Astrocyte (in vitro differentiated cells and primary cell): ENCODE results near the gene SGCD. TPM values are rescaled to one million over a fixed set of nuclear protein-coding genes. Genes with fewer than 3 reads are reported as not detected.

ENCODE experiments used
- DNase-seq: peaks from one replicate; pipeline ENCODE4 v3.0.0-alpha.2; 2010; ENCODE audit warnings: low read depth
- FAIRE-seq: peaks from 2 replicates; lab custom pipeline; 2011; peaks lifted over from hg19 to GRCh38; lab: Jason Lieb, UNC
- H2AFZ ChIP-seq: 2 replicates; pipeline ENCODE4 v1.6.0; 2012; ENCODE audit warnings: low read depth, low read length, inconsistent platforms
- H3K27ac ChIP-seq: 2 replicates; pipeline ENCODE4 v1.5.1; 2011; ENCODE audit warnings: low read depth, low read length, inconsistent platforms
- H3K27me3 ChIP-seq: 2 replicates; pipeline ENCODE4 v1.6.0; 2011; ENCODE audit warnings: low read length, inconsistent platforms; ENCODE audit not compliant: insufficient read depth
- H3K36me3 ChIP-seq: 2 replicates; pipeline ENCODE4 v1.5.1; 2011; ENCODE audit warnings: low read length, inconsistent platforms; ENCODE audit not compliant: insufficient read depth
- H3K4me1 ChIP-seq: 2 replicates; pipeline ENCODE4 v1.5.1; 2011; ENCODE audit warnings: low read length, inconsistent platforms; ENCODE audit not compliant: insufficient read depth
- H3K4me2 ChIP-seq: 2 replicates; pipeline ENCODE4 v1.6.0; 2012; ENCODE audit warnings: low read length, inconsistent platforms
- H3K4me3 ChIP-seq: 2 replicates; pipeline ENCODE4 v1.5.1; 2011; ENCODE audit warnings: low read depth, mild to moderate bottlenecking, low read length, inconsistent platforms; ENCODE audit not compliant: insufficient read depth
- H3K79me2 ChIP-seq: 2 replicates; pipeline ENCODE4 v1.6.0; 2012; ENCODE audit warnings: mild to moderate bottlenecking, low read length, inconsistent platforms; ENCODE audit not compliant: insufficient read depth
- H3K9ac ChIP-seq: 2 replicates; pipeline ENCODE4 v1.6.0; 2012; ENCODE audit warnings: mild to moderate bottlenecking, low read length, inconsistent platforms
- H3K9me3 ChIP-seq: 2 replicates; pipeline ENCODE4 v1.5.1; 2012; ENCODE audit warnings: low read depth, mild to moderate bottlenecking, low read length, inconsistent platforms; ENCODE audit not compliant: insufficient read depth
- H4K20me1 ChIP-seq: 2 replicates; pipeline ENCODE4 v1.6.0; 2012; ENCODE audit warnings: low read length, inconsistent platforms; ENCODE audit not compliant: insufficient read depth
- H3K27ac Mint-ChIP-seq: one replicate; pipeline ENCODE4 v1.8.0; 2021; ENCODE audit warnings: mild to moderate bottlenecking, mixed read lengths; ENCODE audit not compliant: unreplicated experiment
- H3K27me3 Mint-ChIP-seq: one replicate; pipeline ENCODE4 v1.8.0; 2021; ENCODE audit warnings: low read depth, mixed read lengths; ENCODE audit not compliant: unreplicated experiment
- H3K36me3 Mint-ChIP-seq: one replicate; pipeline ENCODE4 v1.8.0; 2021; ENCODE audit warnings: low read depth, mixed read lengths; ENCODE audit not compliant: unreplicated experiment
- H3K4me1 Mint-ChIP-seq: one replicate; pipeline ENCODE4 v1.8.0; 2021; ENCODE audit warnings: low read depth, mixed read lengths; ENCODE audit not compliant: unreplicated experiment
- H3K4me3 Mint-ChIP-seq: one replicate; pipeline ENCODE4 v1.8.0; 2021; ENCODE audit warnings: mild to moderate bottlenecking, moderate library complexity, mixed read lengths; ENCODE audit not compliant: unreplicated experiment
- H3K9me3 Mint-ChIP-seq: one replicate; pipeline ENCODE4 v1.8.0; 2021; ENCODE audit warnings: mild to moderate bottlenecking, mixed read lengths; ENCODE audit not compliant: unreplicated experiment
- EZH2 ChIP-seq: IDR thresholded peaks from 2 replicates; pipeline ENCODE4 v1.6.1; 2012; ENCODE audit warnings: mild to moderate bottlenecking, low read length, inconsistent platforms; ENCODE audit not compliant: insufficient read depth
- total RNA-seq: library from RNA; stranded (reverse); gene quantifications from 2 replicates; pipeline ENCODE4 v1.2.1, GENCODE V29; 2021
- TF ChIP-seq, protein P1 (sequence below): IDR thresholded peaks from 2 replicates; pipeline ENCODE4 v1.5.1; 2011; ENCODE audit warnings: low read depth, mild to moderate bottlenecking, inconsistent platforms, low read length, moderate library complexity; ENCODE audit not compliant: insufficient read depth

SGCD gene
- total RNA-seq, 1 donor from 2014 or later = 2.9 TPM

DNA sequence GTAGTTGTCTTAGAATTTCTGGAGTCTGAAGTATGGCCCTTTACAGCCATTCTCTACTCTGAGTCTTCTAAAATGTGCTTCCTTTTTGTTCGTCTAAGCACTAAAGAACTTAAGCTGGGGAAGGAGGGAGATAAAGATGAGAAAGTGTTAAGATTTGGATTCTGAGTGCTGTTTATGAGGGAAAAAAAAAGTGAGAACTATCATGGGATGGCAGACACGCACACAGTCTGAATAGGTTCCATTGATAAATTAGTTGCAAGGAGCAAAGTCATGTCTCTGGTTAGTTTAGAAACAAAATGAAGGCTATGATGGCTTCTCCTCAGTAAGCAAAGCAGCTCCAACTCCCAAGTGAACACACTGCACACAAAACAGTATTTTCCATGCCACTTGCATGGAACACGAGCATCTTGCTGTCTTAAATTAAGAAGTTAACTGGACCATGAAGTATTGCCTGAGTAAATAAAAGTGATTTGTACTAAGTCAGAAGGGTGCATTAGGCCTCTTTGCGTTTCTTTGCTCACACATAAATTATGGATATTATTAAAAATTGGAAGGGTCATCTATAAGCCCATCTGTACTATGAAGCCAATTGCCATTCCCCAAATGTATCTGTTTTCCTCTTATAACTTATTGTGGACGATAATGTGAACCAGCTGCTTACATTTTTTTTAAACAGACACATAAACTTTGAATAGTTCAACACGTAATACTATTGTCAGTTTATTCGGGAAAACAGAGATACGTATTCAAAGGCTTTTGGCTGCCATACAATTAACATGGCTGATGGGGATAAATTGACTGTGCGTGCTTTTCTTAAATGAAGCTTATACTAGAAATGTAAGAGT lies 199.3 kb downstream of the SGCD start:
- H3K27me3 Mint-ChIP-seq = no peaks in the 10 kb centered on the region
- H3K27ac ChIP-seq = no peak overlapping the region
- H2AFZ ChIP-seq = no peak overlapping the region
- TF ChIP-seq, protein P1, sequence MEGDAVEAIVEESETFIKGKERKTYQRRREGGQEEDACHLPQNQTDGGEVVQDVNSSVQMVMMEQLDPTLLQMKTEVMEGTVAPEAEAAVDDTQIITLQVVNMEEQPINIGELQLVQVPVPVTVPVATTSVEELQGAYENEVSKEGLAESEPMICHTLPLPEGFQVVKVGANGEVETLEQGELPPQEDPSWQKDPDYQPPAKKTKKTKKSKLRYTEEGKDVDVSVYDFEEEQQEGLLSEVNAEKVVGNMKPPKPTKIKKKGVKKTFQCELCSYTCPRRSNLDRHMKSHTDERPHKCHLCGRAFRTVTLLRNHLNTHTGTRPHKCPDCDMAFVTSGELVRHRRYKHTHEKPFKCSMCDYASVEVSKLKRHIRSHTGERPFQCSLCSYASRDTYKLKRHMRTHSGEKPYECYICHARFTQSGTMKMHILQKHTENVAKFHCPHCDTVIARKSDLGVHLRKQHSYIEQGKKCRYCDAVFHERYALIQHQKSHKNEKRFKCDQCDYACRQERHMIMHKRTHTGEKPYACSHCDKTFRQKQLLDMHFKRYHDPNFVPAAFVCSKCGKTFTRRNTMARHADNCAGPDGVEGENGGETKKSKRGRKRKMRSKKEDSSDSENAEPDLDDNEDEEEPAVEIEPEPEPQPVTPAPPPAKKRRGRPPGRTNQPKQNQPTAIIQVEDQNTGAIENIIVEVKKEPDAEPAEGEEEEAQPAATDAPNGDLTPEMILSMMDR = no peak
- no peak for TF ChIP-seq EZH2
- no peaks in the 10 kb centered on the region for H3K36me3 Mint-ChIP-seq
- no peaks in the 10 kb centered on the region for H3K36me3 ChIP-seq
- H3K4me1 Mint-ChIP-seq = no peaks in the 10 kb centered on the region
- H3K4me3 Mint-ChIP-seq = no peak overlapping the region
- no peak overlapping the region for H3K9ac ChIP-seq
- H3K27me3 ChIP-seq = no peaks in the 10 kb centered on the region
- no peaks in the 10 kb centered on the region for H3K79me2 ChIP-seq
- no peak overlapping the region for H3K4me3 ChIP-seq
- H3K4me2 ChIP-seq = no peak overlapping the region
- H3K9me3 ChIP-seq = no peaks in the 10 kb centered on the region
- no peaks in the 10 kb centered on the region for H3K4me1 ChIP-seq
- no peak overlapping the region for H3K27ac Mint-ChIP-seq
- peaks cover under 1% of the 10 kb centered on the region for H3K9me3 Mint-ChIP-seq
- no peaks in the 10 kb centered on the region for H4K20me1 ChIP-seq
- DNase-seq (no peak), FAIRE-seq (no peak)

DNA sequence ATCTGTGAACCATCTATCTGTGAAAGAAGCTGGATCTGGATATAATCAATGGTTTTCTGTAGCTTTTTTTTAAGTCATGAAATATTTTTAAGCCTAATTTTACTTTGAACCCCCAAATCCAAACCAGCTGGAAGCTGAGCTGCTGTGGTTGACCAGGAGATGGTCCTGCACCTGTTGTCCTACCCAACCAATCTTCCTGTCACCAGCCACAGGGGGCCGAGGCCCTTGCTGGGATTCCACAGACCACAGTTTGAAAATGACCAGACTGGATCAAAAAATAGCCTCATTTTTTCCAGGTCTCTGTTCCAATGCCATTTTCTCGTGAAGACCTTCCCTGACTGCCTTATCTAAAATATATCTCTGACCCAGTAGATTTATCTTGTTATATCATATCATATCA lies 200.6 kb downstream of the SGCD start:
- Histone ChIP-seq H3K4me1 (no peaks in the 10 kb centered on the region), H3K27ac (no peak overlapping the region), H3K36me3 (no peaks in the 10 kb centered on the region), H3K4me3 (no peak overlapping the region), H3K4me2 (no peak overlapping the region), H3K27me3 (no peaks in the 10 kb centered on the region), H4K20me1 (no peaks in the 10 kb centered on the region), H3K9ac (no peak overlapping the region), H3K79me2 (no peaks in the 10 kb centered on the region), H2AFZ (no peak overlapping the region), H3K9me3 (no peaks in the 10 kb centered on the region)
- H3K4me3 Mint-ChIP-seq = no peak overlapping the region
- no peak overlapping the region for H3K27ac Mint-ChIP-seq
- H3K27me3 Mint-ChIP-seq = no peaks in the 10 kb centered on the region
- no peaks in the 10 kb centered on the region for H3K4me1 Mint-ChIP-seq
- no peaks in the 10 kb centered on the region for H3K9me3 Mint-ChIP-seq
- FAIRE-seq = no peak
- DNase-seq = no peak
- no peak for TF ChIP-seq EZH2
- TF ChIP-seq, protein P1 = no peak
- H3K36me3 Mint-ChIP-seq = no peaks in the 10 kb centered on the region

DNA sequence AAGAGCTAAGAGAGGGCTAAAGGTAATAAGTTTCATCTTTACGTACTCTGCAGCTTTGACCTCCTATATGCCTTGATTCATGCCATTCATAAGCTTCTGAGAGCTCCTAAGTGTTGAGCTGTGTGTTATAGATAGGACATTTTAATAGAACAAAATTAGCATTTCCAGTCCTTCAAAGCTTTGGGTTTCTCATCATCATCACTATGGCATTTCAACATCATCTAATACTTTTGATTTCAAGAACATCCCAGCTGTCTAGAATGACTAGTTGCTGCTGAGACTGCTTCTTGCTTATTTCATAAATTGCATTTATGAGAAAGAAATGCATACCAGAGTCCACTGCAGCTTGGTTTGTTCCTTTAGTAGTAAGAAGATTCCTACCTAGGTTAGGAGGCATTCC lies 201.7 kb downstream of the SGCD start:
- Mint-ChIP-seq H3K4me3 (no peak overlapping the region), H3K36me3 (no peaks in the 10 kb centered on the region), H3K4me1 (no peaks in the 10 kb centered on the region), H3K9me3 (no peaks in the 10 kb centered on the region), H3K27ac (no peak overlapping the region), H3K27me3 (no peaks in the 10 kb centered on the region)
- no peaks in the 10 kb centered on the region for H3K27me3 ChIP-seq
- no peaks in the 10 kb centered on the region for H3K4me1 ChIP-seq
- no peaks in the 10 kb centered on the region for H3K9me3 ChIP-seq
- no peak overlapping the region for H3K9ac ChIP-seq
- no peak overlapping the region for H3K4me3 ChIP-seq
- H2AFZ ChIP-seq = no peak overlapping the region
- H3K36me3 ChIP-seq = no peaks in the 10 kb centered on the region
- H3K79me2 ChIP-seq = no peaks in the 10 kb centered on the region
- no peak for DNase-seq
- TF ChIP-seq, protein P1 = no peak
- no peak for TF ChIP-seq EZH2
- FAIRE-seq = peak; percentile 5
- no peak overlapping the region for H3K4me2 ChIP-seq
- H3K27ac ChIP-seq = no peak overlapping the region
- no peaks in the 10 kb centered on the region for H4K20me1 ChIP-seq
